Stimulated activated CD8-positive, alpha-beta memory T cell treated with anti-CD3 and anti-CD28 coated beads, Interleukin-2, amount 100 ng/mL, for 1 hour (primary cell): ENCODE measurements around the gene CACNA2D3.

Experiments used
- DNase-seq, 2 donors: peaks; one replicate each; pipeline ENCODE4 v3.0.0-alpha.2; 2020; ENCODE audit warnings: low read depth in 2 of 2

Gene CACNA2D3

GRCh38 chr3:54127499-54128056 lies 5.2 kb downstream of the CACNA2D3 start:
- DNase-seq, result no peak

DNA sequence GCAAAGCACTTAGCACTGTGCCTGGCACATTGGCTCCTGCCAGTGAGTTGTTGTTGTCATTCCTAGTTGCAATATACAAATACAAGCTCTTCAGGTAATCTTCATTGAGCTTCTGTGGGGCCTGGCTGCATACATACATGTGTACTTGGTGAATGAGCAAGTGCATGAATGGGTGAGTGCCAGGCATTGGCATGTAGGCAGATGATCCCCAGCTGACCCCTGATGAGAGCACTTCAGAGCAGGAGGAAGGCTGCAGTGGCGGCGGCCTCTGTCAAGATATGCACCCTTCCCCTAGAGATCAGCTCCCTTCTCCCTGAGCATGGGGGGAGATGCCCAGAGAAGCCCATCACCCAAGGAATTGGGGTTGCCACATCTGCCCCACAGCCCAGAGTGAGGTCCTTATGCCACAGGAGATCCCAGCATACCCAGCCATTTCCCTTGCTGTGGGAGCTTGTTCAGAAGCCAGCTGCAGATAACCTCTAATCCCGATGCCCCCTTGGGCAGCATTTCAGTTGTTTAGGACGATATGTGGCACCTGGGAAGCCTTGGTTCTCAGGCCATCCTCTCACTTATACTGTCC lies 8.8 kb downstream of the CACNA2D3 start:
- DNase-seq, result no peak

DNA sequence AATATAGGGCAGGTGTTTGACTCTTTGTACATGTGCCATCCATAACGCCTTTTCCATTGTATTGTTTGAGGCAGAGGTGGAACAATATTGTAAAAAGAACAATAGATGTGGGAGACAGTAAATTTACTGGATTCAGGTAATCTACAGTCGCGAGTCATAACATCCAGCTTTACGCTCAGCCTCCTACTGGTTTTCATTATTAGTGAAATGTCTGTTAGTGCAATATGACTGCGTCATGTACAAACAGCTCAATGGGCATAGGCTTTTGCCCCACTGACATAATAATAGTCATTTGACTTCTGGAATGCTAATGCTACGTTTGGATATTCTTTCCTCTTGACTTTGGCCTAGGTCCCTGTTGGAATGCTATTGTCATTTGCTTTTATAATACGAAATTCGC lies 9.5 kb downstream of the CACNA2D3 start:
- no peak for DNase-seq

- DNase-seq, result no peak
Measured at GRCh38 chr3:54132685-54133084, 10.3 kb downstream of the CACNA2D3 start.

- DNase-seq, result no peak
Measured at GRCh38 chr3:54133196-54133595, 10.8 kb downstream of the CACNA2D3 start.

DNA sequence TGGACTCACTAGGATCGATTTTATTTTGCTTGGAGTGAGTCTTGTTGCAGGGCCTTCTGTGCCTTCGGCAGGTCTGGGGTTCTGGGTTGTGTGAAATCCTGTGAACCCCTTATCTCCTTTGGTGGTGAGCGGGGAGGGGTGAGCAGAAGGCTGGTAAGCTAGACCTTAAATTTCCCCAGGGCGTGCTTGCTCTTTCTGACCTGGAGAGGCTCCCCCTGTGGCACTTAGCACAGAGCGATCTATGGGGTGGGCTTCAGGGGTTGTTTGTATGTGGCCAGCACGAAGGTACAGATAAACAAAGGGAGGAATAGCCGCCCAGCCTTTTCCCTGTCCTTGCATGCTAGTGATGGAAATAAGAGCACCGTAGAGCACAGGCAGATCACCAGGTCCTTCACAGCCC lies 11.8 kb downstream of the CACNA2D3 start:
- no peak for DNase-seq

DNA sequence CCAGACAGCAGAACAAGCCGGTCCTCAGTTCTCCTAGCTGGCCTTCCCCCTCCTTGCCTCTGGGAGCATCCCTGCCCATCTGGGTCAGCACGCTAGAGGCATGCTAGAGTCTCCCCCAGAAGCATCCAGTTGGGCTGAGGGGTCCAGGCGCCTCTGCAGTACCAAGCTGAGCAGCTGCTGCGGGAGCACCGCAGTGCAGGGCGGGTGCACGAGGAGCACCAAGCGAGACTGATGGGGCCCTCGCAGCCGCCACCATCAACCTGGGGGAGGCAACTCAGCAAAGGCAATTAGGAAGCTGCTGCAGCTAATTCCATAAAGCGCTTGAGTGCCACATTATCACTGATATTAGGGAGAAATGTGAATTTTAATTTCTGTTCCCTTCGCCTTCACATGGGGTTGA lies 12.4 kb downstream of the CACNA2D3 start:
- no peak for DNase-seq

DNA sequence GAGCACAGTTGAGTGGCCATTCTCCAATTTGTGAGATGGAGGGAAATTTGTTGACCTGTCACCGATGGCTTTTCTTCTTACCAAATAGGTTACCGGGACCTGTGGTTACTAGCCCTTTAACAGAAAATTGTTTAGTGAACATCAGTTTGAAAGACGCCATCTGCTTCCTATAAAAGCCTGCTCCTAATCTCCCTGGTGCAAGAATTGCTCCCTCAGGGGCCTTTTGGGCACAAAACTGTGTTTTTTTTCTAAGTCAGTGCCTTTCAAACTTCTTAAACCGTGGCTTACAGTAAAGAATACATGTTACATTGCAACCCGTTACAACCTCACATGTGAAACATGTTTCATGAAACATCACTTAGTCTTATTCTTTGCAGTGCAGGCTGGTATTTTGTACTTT lies 15.0 kb downstream of the CACNA2D3 start:
- no peak for DNase-seq

- DNase-seq, result no peak
Measured at GRCh38 chr3:54138937-54139547, 16.7 kb downstream of the CACNA2D3 start.

DNA sequence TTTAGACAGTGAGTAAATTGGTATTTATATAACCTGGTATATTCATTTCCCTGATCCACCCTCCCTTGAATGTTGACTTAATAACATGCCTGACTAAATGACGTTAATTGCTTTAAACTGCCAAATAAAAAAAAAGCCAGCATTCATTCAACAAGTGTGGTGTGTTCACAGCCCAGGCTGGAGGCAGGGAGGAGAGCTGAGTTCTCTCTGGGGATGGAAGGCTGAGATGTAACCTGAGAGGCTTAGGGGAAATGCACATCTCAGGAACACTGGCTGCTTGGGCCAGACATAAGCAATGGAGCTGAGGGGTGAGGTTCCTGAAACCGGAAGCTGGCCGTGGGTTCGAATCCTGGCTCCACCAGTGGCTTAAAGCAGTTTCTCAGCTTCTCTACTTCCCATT lies 17.3 kb downstream of the CACNA2D3 start:
- no peak for DNase-seq

DNA sequence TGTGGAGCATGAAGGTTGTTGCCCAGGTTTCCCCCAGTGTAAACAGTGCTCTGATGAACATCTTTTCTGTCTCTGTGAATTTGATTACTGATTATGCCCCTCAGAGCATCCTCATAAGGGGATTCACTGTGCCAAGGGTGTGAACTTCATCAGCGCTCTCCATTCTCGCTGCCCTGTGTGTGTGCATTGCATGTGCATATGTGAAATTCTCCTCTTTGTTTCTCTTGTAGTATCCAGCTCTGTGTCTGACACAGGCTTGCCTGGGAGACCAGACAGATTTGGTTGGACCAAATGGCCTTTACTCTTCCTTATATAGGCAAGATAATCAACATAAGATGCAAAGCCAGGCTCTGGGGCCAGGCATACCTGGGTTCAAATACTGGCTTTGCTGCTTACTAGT lies 21.9 kb downstream of the CACNA2D3 start:
- no peak for DNase-seq

- DNase-seq, result no peak
Measured at GRCh38 chr3:54146506-54147239, 24.3 kb downstream of the CACNA2D3 start.

DNA sequence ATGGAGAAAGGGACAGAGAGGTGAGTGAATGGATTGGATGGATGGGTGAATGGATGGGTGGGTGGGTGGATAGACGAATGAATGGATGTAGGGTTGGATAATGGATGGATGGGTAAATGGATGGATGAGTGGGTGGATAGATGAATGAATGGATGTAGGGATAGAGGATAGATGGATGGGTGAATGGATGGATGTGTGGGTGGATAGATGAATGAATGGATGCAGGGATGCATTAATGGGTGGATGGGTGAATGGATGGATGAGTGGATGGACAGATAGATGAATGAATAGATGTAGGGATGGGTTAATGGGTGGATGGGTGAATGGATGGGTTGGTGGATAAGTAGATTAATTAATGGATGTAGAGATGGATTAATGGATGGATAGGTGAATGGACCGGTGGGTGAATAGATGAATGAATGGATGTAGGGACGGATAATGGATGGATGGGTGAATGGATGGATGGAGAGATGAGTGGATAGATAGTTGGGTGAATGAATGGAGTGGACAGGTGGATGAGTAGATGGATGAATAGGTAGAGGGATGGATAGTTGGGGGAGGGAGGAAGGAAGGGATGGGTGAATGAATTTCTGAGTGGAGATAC lies 28.6 kb downstream of the CACNA2D3 start:
- no peak for DNase-seq

DNA sequence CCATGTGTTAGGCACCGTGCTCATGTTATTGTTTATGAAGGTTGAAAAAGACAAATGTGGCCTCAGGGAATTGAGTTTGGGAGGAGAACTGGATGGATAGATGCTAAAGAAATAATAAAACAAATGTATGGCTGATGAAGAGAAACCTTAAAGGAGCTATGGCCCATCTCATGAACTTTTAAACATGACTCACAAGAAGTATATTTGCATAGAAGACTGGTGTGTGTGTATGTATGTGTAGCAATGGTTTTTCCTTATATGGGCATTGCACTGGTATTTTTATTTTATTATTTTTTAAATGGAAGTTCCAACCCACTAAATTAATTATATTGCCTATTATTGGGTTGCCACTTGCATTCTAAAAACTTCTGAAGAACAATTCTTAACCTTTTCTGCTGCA lies 31.1 kb downstream of the CACNA2D3 start:
- no peak for DNase-seq

GRCh38 chr3:54157860-54158259 lies 35.5 kb downstream of the CACNA2D3 start:
- DNase-seq, result no peak

DNA sequence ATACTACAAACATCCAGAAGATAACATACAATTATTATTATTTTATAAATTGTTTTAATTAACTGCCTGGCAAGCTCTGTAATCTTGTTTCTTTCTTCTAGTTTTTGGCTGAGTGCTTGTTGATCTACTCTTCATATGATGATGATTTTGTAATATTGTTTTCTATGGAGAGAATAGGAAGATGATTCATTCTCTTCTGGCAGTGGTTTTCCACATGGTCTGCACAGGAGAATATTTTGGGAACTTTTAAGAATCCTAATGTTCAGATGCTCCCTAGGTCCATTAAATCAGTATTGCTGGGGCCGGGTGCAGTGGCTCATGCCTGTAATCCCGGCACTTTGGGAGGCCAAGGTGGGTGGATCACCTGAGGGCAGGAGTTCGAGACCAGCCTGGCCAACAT lies 37.6 kb downstream of the CACNA2D3 start:
- DNase-seq, result no peak

GRCh38 chr3:54163441-54163840 lies 41.1 kb downstream of the CACNA2D3 start:
- no peak for DNase-seq

DNA sequence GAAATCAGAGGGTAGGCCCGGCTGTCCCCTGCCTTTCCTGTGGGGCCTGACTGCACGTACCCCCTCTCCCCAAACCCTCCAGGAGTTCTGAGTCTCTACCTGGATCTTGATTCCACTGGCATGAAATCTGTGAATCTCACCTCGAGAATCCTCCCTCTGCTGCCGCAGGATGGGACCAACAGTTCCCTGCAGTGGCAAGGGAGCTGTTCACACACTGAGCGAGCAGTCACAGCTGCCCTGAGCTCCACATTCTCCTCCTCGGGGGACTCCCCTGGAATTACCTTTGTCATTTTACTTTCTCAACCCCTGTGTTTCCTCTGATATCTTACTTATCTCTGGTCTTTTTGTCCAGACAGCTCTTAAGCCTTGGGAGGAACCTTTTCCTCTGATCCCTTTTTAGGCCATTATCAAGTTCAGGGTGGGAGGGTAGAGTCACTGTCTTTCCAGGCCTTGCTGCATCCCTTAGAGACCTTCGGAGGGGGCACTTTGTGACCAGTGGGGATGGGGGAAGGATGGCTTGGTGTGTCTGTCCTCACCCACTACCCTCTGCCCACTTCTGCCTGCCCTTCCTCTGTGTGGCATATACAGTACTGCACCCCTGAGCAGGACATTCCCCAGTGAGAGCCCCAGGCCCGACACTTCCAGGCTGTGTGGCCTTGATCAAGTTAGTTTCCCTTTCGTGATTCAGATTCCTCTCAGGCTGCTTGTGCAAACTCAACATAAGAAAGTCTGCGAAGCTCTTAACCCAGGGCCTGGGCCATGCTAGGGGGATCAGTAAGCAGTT lies 42.0 kb downstream of the CACNA2D3 start:
- no peak for DNase-seq

GRCh38 chr3:54165865-54166264 lies 43.5 kb downstream of the CACNA2D3 start:
- no peak for DNase-seq

- no peak for DNase-seq
Measured at GRCh38 chr3:54167999-54168398, 45.6 kb downstream of the CACNA2D3 start.

DNA sequence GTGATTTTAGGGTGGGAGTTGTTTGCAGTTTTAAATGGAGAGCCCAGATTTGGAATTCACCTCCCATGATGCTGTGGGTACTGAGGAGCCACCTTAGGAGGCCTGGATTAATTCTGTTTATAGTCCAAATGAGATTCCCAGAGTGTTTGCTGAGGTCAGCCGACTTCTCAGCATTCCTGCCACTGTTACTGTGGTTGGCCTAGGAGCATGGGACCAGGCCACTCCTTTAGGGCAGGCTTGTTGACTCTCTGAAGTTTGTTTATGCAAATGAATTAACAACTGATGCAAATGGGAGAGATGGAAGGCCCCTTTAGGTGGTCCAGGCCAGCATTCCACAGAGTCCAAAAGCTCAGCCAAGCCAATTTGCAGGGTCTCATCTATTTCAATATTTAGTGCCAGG lies 46.1 kb downstream of the CACNA2D3 start:
- DNase-seq, result no peak

DNA sequence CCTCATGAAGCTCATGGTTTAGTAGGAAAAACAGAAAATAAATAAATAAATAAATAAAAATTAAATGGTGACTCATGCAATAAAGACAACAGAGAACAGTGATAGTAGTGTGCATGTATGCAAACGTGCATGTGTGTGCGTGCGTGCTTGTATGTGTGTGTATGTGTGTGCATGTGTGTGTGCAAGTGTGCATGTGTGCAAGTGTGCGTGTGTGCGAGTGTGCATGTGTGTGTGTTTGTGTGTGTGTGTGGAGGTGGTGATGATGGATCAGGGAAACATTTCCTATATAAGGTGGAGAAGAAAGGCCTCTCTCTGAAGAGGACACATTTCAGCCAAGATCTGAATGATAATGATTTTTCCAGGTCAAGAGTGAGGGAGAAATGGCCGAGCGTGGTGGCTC lies 47.2 kb downstream of the CACNA2D3 start:
- DNase-seq, result no peak
